Lower lobe of right lung (tissue), 2 donors: ENCODE results near the gene RCCD1. TPM values are rescaled to one million over a fixed set of nuclear protein-coding genes. Genes with fewer than 3 reads are reported as not detected.
A peak's percentile ranks its signal among the peaks of the same experiment; 100 is the strongest.

Experiments used
- ATAC-seq, 2 donors: fragments of 200-7000 bp; cut with Tn5 transposase; one replicate each; pipeline ENCODE4 v1.9.1; 2020 to 2022; ENCODE audit warnings: mild to moderate bottlenecking in 2 of 2, moderate library complexity in 2 of 2
- DNase-seq: peaks from one replicate; pipeline ENCODE4 v3.0.0-alpha.2; 2020
- H3K27ac ChIP-seq: fragments of 200-600 bp; one replicate; pipeline ENCODE4 v1.8.0; 2022
- H3K27me3 ChIP-seq: fragments of 200-600 bp; one replicate; pipeline ENCODE4 v1.8.0; 2022; ENCODE audit warnings: low read depth
- H3K36me3 ChIP-seq: fragments of 200-600 bp; one replicate; pipeline ENCODE4 v1.8.0; 2022; ENCODE audit warnings: mild to moderate bottlenecking
- H3K4me1 ChIP-seq: fragments of 200-600 bp; one replicate; pipeline ENCODE4 v1.8.0; 2022
- H3K4me3 ChIP-seq: fragments of 200-600 bp; one replicate; pipeline ENCODE4 v1.8.0; 2022; ENCODE audit warnings: mild to moderate bottlenecking
- H3K9me3 ChIP-seq: fragments of 200-600 bp; one replicate; pipeline ENCODE4 v1.8.0; 2022
- CTCF ChIP-seq: fragments of 200-600 bp; IDR thresholded peaks from one replicate; pipeline ENCODE4 v1.8.0; 2022; ENCODE audit warnings: antibody characterized with exemption, mild to moderate bottlenecking
- intact Hi-C: fragments of 100-400 bp; cut with DNase I; formaldehyde crosslinking; loops from one replicate; pipeline ENCODE4 v1.11.0; 2022
- total RNA-seq: library from RNA; stranded (reverse); fragmentation: NEBNext Ultra II Directional; extraction: Animal tissue kit (Norgen Biotek cat#: 25700); gene quantifications from one replicate; pipeline ENCODE4 v1.2.1, GENCODE V29; 2021
- donor health status: DM: no; HTN: yes; CAD: no; lungs with severe emphysema.

The RCCD1 gene
- total RNA-seq, 1 donor from 2014 or later, result 10.3 TPM

GRCh38 chr15:90955624-90956273, 1.1 kb downstream of the RCCD1 start:
- Histone ChIP-seq H3K27ac (no peak overlapping the region), H3K9me3 (no peaks in the 10 kb centered on the region), H3K27me3 (no peaks in the 10 kb centered on the region), H3K4me1 (peaks cover 31% of the 10 kb centered on the region), H3K4me3 (peak overlapping the region; percentile 89), H3K36me3 (peaks cover 43% of the 10 kb centered on the region)
- no peak for TF ChIP-seq CTCF
- ATAC-seq, result no peak
- intact Hi-C loops, result no loop called here
- DNase-seq, result no peak

DNA sequence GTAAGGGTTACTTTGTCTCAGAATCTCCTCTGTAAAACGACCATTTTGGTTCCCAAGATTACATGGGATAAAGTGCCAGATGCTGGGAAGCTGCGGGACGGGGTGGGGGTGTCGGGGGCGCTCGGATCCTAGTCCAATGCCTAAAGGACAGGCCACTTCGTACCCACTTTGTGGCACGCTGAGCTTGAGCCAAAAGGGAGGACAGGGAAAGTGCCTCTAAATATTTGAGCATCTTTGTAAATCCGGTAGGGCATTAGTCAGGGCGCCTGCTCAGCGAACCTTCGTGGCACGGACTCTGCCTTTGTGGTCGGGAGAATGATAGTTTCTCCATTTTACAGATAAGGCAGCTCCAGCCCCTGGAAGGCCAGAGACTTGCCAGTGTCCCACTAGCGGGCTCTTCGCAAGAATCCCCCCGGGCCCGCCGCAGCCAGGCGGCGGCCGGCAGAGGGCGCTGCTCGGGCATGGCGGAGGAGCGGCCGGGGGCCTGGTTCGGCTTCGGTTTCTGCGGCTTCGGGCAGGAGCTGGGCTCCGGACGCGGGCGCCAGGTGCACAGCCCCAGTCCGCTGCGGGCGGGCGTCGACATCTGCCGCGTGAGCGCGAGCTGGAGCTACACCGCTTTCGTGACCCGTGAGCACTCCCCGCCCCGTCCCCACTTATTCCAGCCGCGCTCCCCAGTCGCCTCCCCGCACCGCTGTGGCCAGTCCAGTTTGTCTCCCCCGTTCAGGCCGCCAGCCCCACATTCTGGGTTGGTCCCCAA, 1.8 kb downstream of the RCCD1 start:
- Histone ChIP-seq H3K36me3 (peaks cover 43% of the 10 kb centered on the region), H3K27ac (peak overlapping the region; percentile 36), H3K4me1 (peaks cover 31% of the 10 kb centered on the region), H3K27me3 (no peaks in the 10 kb centered on the region), H3K9me3 (no peaks in the 10 kb centered on the region), H3K4me3 (peak overlapping the region; percentile 67)
- intact Hi-C loops, result no loop called here
- peak; percentile 84 for DNase-seq
- ATAC-seq, result peak; percentile 65 to 66
- TF ChIP-seq CTCF, result peak; percentile 97

DNA sequence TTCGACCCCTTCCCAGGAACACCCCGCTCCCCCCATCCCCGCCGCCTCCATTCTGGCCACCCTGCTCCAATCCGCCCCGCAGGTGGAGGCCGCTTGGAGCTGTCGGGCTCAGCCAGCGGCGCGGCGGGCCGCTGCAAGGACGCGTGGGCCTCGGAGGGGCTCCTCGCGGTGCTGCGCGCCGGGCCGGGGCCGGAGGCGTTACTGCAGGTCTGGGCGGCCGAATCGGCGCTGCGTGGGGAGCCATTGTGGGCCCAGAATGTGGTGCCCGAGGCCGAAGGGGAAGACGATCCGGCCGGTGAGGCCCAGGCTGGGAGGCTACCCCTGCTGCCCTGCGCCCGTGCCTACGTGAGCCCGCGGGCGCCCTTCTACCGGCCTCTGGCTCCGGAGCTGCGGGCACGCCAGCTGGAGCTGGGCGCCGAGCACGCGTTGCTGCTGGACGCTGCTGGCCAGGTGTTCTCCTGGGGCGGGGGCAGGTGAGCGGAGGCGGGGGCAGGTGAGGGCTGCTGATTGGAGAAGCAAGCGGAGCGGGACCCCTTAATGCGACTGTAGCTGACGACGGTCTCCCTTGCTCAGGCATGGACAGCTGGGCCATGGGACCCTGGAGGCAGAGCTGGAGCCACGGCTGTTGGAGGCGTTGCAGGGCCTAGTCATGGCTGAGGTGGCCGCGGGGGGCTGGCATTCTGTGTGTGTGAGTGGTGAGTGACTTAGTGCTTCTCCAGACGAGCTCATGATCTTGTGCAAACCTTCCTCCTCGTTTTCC, 2.5 kb downstream of the RCCD1 start:
- peaks cover 31% of the 10 kb centered on the region for H3K4me1 ChIP-seq
- H3K9me3 ChIP-seq, result no peaks in the 10 kb centered on the region
- no peaks in the 10 kb centered on the region for H3K27me3 ChIP-seq
- H3K27ac ChIP-seq, result peak overlapping the region; percentile 36
- intact Hi-C loops, result no loop called here
- no peak for TF ChIP-seq CTCF
- H3K4me3 ChIP-seq, result peak overlapping the region; percentile 67
- ATAC-seq (peak; percentile 5 to 23), DNase-seq (no peak)
- peaks cover 43% of the 10 kb centered on the region for H3K36me3 ChIP-seq

DNA sequence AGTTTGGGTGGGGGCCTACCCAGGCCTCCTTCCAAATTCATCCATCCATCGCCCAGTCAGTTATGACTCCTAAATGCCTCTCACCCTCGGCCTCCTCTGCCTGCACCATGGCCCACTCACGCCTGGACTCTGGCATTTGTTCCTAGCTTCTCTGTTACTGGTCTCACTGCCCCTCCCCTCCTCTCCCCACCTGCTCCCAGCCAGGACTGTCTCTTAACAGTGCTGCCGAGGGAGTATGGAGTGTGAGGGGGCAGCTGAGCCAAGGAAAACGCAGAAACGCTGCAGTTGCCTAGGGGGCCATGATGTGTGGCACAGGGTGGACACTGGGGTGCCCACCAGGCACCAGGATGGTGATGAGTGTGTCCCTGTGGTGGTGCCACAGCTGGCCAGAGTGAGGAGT, 3.1 kb downstream of the RCCD1 start:
- H3K4me1 ChIP-seq, result peaks cover 31% of the 10 kb centered on the region
- peak overlapping the region; percentile 67 for H3K4me3 ChIP-seq
- H3K9me3 ChIP-seq, result no peaks in the 10 kb centered on the region
- DNase-seq (no peak), ATAC-seq (no peak)
- H3K27me3 ChIP-seq, result no peaks in the 10 kb centered on the region
- intact Hi-C loops, result no loop called here
- TF ChIP-seq CTCF, result no peak
- peaks cover 37% of the 10 kb centered on the region for H3K36me3 ChIP-seq
- H3K27ac ChIP-seq, result no peak overlapping the region

DNA sequence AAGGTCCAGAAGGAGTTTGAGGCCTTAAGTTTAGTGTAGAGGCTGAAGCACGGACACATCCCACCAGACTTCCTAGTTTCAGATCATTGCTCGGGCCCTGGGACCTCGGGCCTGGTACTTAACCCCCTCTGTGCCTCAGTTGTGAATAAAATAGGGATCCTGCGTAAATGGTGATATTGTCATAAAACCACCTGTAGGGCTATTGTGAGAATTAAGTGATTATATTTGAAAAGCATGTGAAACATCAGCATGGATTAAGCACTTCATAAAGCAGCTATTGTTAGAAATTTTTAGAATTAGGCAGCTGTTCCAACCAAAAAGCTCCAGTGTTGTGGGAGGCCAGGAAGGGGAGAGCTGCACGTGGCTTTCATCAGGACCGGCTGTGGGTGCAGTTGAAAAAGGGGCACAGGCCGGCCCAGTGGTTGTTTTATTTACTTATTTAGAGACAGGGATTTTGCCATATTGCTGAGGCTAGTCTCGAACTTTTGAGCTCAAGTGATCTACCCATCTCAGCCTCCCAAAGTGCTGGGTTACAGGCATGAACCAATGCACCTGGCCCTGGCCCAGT, 4.4 kb downstream of the RCCD1 start:
- no peak for TF ChIP-seq CTCF
- Histone ChIP-seq H3K9me3 (no peaks in the 10 kb centered on the region), H3K27ac (no peak overlapping the region), H3K27me3 (no peaks in the 10 kb centered on the region), H3K4me1 (peaks cover 31% of the 10 kb centered on the region), H3K4me3 (no peak overlapping the region), H3K36me3 (peaks cover 37% of the 10 kb centered on the region)
- ATAC-seq, result no peak
- no peak for DNase-seq
- intact Hi-C loops, result no loop called here
